GM21528 (cell line): Measurements from ENCODE around the gene CRIP3.
"Not testable (repeated sequence)": the region's sequence is repeated elsewhere in the genome, so short reads cannot be mapped to it uniquely, and the experiment has no call there.

Source experiments
- ATAC-seq: cut with Tn5 transposase; IDR thresholded peaks from one replicate; pipeline ENCODE4 v1.9.1; 2021; ENCODE audit warnings: mild to moderate bottlenecking, moderate library complexity; ENCODE audit not compliant: unreplicated experiment, low FRiP score

The CRIP3 gene

GRCh38 chr6:43308101-43308989 is at the start of gene CRIP3:
Gene CRIP3, minus strand, starts transcription at chr6:43308826. Its CDS starts 34 bp downstream, at chr6:43308792.
- ATAC-seq: peak; percentile 49

- no peak for ATAC-seq
Measured at GRCh38 chr6:43355862-43356590, 47.4 kb upstream of the CRIP3 start.

GRCh38 chr6:43351951-43352350 is 43.3 kb upstream of the CRIP3 start:
- not testable (repeated sequence) for ATAC-seq

GRCh38 chr6:43347444-43347843 is 38.8 kb upstream of the CRIP3 start:
- no peak for ATAC-seq

GRCh38 chr6:43347021-43347420 is 38.4 kb upstream of the CRIP3 start:
- no peak for ATAC-seq

GRCh38 chr6:43346243-43346642 is 37.6 kb upstream of the CRIP3 start:
- ATAC-seq: not testable (repeated sequence)

- peak; percentile 68 for ATAC-seq
Measured at GRCh38 chr6:43339168-43339567, 30.5 kb upstream of the CRIP3 start.

- ATAC-seq: peak; percentile 60
Measured at GRCh38 chr6:43338243-43338642, 29.6 kb upstream of the CRIP3 start.

GRCh38 chr6:43336382-43336781 is 27.8 kb upstream of the CRIP3 start:
- no peak for ATAC-seq

- no peak for ATAC-seq
Measured at GRCh38 chr6:43335469-43335868, 26.8 kb upstream of the CRIP3 start.

- ATAC-seq: no peak
Measured at GRCh38 chr6:43334466-43335095, 26.0 kb upstream of the CRIP3 start.

GRCh38 chr6:43331891-43332290 is 23.3 kb upstream of the CRIP3 start:
- no peak for ATAC-seq

- ATAC-seq: no peak
Measured at GRCh38 chr6:43331470-43331869, 22.8 kb upstream of the CRIP3 start.

GRCh38 chr6:43328528-43328927 is 19.9 kb upstream of the CRIP3 start:
- ATAC-seq: no peak

- ATAC-seq: no peak
Measured at GRCh38 chr6:43325876-43326275, 17.2 kb upstream of the CRIP3 start.

GRCh38 chr6:43318011-43318410 is 9.4 kb upstream of the CRIP3 start:
- ATAC-seq: no peak

GRCh38 chr6:43313813-43314212 is 5.2 kb upstream of the CRIP3 start:
- no peak for ATAC-seq

GRCh38 chr6:43311666-43312065 is 3.0 kb upstream of the CRIP3 start:
- no peak for ATAC-seq

- ATAC-seq: no peak
Measured at GRCh38 chr6:43310624-43311023, 2.0 kb upstream of the CRIP3 start.

- ATAC-seq: no peak
Measured at GRCh38 chr6:43310134-43310533, 1.5 kb upstream of the CRIP3 start.

GRCh38 chr6:43308990-43309477 is 408 bp upstream of the CRIP3 start:
- no peak for ATAC-seq
